Measurements from ENCODE around the gene RPL26.

The RPL26 gene

DNA sequence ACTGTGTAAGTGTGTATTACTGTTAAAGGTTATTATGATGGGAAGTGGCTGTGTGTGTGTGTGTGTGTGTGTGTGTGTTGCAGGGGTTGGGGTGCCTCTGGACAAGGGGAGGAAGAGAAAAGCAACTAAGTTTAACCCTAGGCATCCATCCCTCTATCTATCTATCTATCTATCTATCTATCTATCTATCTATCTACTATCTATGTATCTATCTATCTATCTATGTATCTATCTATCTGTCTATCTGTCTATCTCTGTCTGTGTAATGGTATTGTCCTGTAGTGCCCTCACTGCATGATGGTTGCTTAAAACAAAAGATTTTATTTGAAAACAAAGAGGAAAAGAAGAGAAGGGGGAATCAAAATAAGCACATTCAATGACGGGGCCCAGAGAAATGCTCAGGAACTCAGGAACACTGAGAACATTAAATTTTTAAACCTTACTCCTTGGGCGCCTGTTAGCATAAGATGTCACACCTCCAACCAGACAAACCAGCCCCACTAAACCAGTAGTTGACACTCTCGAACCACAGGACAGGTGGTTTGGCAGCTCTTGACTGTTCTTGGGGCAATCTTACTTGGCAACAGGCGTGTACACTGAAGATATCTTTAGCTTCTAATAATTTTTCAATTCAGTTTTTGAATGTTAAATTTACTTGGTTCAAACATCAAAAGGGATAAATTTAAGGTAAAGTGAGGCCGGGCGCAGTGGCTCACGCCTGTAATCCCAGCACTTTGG, 5.1 kb upstream of the RPL26 start:
- no peak overlapping the region for H3K4me2 ChIP-seq (ENCODE audit: low read length)
- no peak overlapping the region for H3K27ac ChIP-seq (ENCODE audit: low read depth, low read length)
- no peaks in the 10 kb centered on the region for H3K36me3 ChIP-seq (ENCODE audit: control insufficient read depth, low read length)
- H3F3A ChIP-seq (ENCODE audit: control insufficient read depth, insufficient read depth): no peaks in the 10 kb centered on the region
- TF ChIP-seq, protein P1, sequence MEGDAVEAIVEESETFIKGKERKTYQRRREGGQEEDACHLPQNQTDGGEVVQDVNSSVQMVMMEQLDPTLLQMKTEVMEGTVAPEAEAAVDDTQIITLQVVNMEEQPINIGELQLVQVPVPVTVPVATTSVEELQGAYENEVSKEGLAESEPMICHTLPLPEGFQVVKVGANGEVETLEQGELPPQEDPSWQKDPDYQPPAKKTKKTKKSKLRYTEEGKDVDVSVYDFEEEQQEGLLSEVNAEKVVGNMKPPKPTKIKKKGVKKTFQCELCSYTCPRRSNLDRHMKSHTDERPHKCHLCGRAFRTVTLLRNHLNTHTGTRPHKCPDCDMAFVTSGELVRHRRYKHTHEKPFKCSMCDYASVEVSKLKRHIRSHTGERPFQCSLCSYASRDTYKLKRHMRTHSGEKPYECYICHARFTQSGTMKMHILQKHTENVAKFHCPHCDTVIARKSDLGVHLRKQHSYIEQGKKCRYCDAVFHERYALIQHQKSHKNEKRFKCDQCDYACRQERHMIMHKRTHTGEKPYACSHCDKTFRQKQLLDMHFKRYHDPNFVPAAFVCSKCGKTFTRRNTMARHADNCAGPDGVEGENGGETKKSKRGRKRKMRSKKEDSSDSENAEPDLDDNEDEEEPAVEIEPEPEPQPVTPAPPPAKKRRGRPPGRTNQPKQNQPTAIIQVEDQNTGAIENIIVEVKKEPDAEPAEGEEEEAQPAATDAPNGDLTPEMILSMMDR (IDR thresholded peaks at IDR 0.05; ENCODE audit: low read depth, low read length, poor library complexity, severe bottlenecking): no peak
- no peak for TF ChIP-seq EZH2phosphoT487 (IDR thresholded peaks at IDR 0.05; ENCODE audit: borderline replicate concordance, low read length)
- H3K9me3 ChIP-seq (ENCODE audit: control insufficient read depth, insufficient read depth, low read length): no peaks in the 10 kb centered on the region
- no peaks in the 10 kb centered on the region for H3K9me2 ChIP-seq (replicated peaks; ENCODE audit: control insufficient read depth, low read length)
- H3K27me3 ChIP-seq (ENCODE audit: control insufficient read depth, low read length): no peaks in the 10 kb centered on the region
- H4K20me1 ChIP-seq (ENCODE audit: control insufficient read depth, insufficient read depth, low read depth, low read length): no peaks in the 10 kb centered on the region
- no peak overlapping the region for H3K4me3 ChIP-seq (ENCODE audit: low read length)
- H3K4me1 ChIP-seq (ENCODE audit: control insufficient read depth, low read length): peaks cover 14% of the 10 kb centered on the region
- peaks cover 20% of the 10 kb centered on the region for H3K79me2 ChIP-seq (ENCODE audit: control insufficient read depth, low read length)

GRCh38 chr17:8386841-8387240, 3.8 kb upstream of the RPL26 start:
- TF ChIP-seq EZH2phosphoT487 (IDR thresholded peaks at IDR 0.05; ENCODE audit: borderline replicate concordance, low read length): no peak
- TF ChIP-seq, protein P1 (IDR thresholded peaks at IDR 0.05; ENCODE audit: low read depth, low read length, poor library complexity, severe bottlenecking): no peak
- no peaks in the 10 kb centered on the region for H3K27me3 ChIP-seq (ENCODE audit: control insufficient read depth, low read length)
- H3K4me1 ChIP-seq (ENCODE audit: control insufficient read depth, low read length): peaks cover 15% of the 10 kb centered on the region
- H3K9me3 ChIP-seq (ENCODE audit: control insufficient read depth, insufficient read depth, low read length): no peaks in the 10 kb centered on the region
- H3K36me3 ChIP-seq (ENCODE audit: control insufficient read depth, low read length): peaks cover 10% of the 10 kb centered on the region
- no peak overlapping the region for H3K27ac ChIP-seq (ENCODE audit: low read depth, low read length)
- H3K9me2 ChIP-seq (replicated peaks; ENCODE audit: control insufficient read depth, low read length): no peaks in the 10 kb centered on the region
- H3K79me2 ChIP-seq (ENCODE audit: control insufficient read depth, low read length): peaks cover 32% of the 10 kb centered on the region
- H3K4me2 ChIP-seq (ENCODE audit: low read length): no peak overlapping the region
- peaks cover 8% of the 10 kb centered on the region for H3F3A ChIP-seq (ENCODE audit: control insufficient read depth, insufficient read depth)
- H4K20me1 ChIP-seq (ENCODE audit: control insufficient read depth, insufficient read depth, low read depth, low read length): peaks cover 7% of the 10 kb centered on the region; the same call in 1 of the 2 replicates
- H3K4me3 ChIP-seq (ENCODE audit: low read length): no peak overlapping the region

GRCh38 chr17:8384801-8385378, 1.9 kb upstream of the RPL26 start:
- peak overlapping the region; percentile 78 for H3K4me3 ChIP-seq (ENCODE audit: low read length)
- TF ChIP-seq EZH2phosphoT487 (IDR thresholded peaks at IDR 0.05; ENCODE audit: borderline replicate concordance, low read length): no peak
- TF ChIP-seq, protein P1 (IDR thresholded peaks at IDR 0.05; ENCODE audit: low read depth, low read length, poor library complexity, severe bottlenecking): no peak
- peaks cover 35% of the 10 kb centered on the region for H3K4me1 ChIP-seq (ENCODE audit: control insufficient read depth, low read length)

More at GRCh38 chr17:8384801-8385378, 1.9 kb upstream of the RPL26 start:
- no peak overlapping the region for H3K27ac ChIP-seq (ENCODE audit: low read depth, low read length)
- no peaks in the 10 kb centered on the region for H3K9me2 ChIP-seq (replicated peaks; ENCODE audit: control insufficient read depth, low read length)
- H3K27me3 ChIP-seq (ENCODE audit: control insufficient read depth, low read length): no peaks in the 10 kb centered on the region
- H3F3A ChIP-seq (ENCODE audit: control insufficient read depth, insufficient read depth): peaks cover 28% of the 10 kb centered on the region
- peaks cover 22% of the 10 kb centered on the region; the same call in 1 of the 2 replicates for H4K20me1 ChIP-seq (ENCODE audit: control insufficient read depth, insufficient read depth, low read depth, low read length)
- H3K4me2 ChIP-seq (ENCODE audit: low read length): peak overlapping the region; percentile 75
- peaks cover 52% of the 10 kb centered on the region for H3K79me2 ChIP-seq (ENCODE audit: control insufficient read depth, low read length)
- no peaks in the 10 kb centered on the region for H3K9me3 ChIP-seq (ENCODE audit: control insufficient read depth, insufficient read depth, low read length)
- H3K36me3 ChIP-seq (ENCODE audit: control insufficient read depth, low read length): peaks cover 30% of the 10 kb centered on the region
